Osteocyte (in vitro differentiated cells): Measurements from ENCODE around the gene RFC3. TPM values are rescaled to one million over a fixed set of nuclear protein-coding genes. Genes with fewer than 3 reads are reported as not detected.

ENCODE experiments used
- DNase-seq: peaks from one replicate; pipeline ENCODE4 v3.0.0; 2021; ENCODE audit warnings: mixed read lengths; ENCODE audit not compliant: unreplicated experiment; ENCODE audit errors: extremely low spot score
- H3K27ac Mint-ChIP-seq: one replicate; pipeline ENCODE4 v1.8.0; 2021; ENCODE audit warnings: mild to moderate bottlenecking, mixed read lengths; ENCODE audit not compliant: unreplicated experiment
- H3K27me3 Mint-ChIP-seq: one replicate; pipeline ENCODE4 v1.8.0; 2021; ENCODE audit warnings: mixed read lengths; ENCODE audit not compliant: unreplicated experiment
- H3K36me3 Mint-ChIP-seq: one replicate; pipeline ENCODE4 v1.8.0; 2021; ENCODE audit warnings: mixed read lengths; ENCODE audit not compliant: unreplicated experiment
- H3K4me1 Mint-ChIP-seq: one replicate; pipeline ENCODE4 v1.8.0; 2021; ENCODE audit warnings: mixed read lengths; ENCODE audit not compliant: unreplicated experiment
- H3K4me3 Mint-ChIP-seq: one replicate; pipeline ENCODE4 v1.8.0; 2021; ENCODE audit warnings: mild to moderate bottlenecking, moderate library complexity, mixed read lengths; ENCODE audit not compliant: unreplicated experiment
- H3K9me3 Mint-ChIP-seq: one replicate; pipeline ENCODE4 v1.8.0; 2021; ENCODE audit warnings: mixed read lengths; ENCODE audit not compliant: unreplicated experiment
- long read RNA-seq: library from polyadenylated mRNA; unstranded; transcript quantifications from one replicate; pipeline ENCODE4 v2.0.0, GENCODE V29; 2021
- total RNA-seq: library from RNA; stranded (reverse); gene quantifications from 2 replicates; pipeline ENCODE4 v1.2.1, GENCODE V29; 2021
- TF ChIP-seq, protein P1 (sequence below): fragments of 200-600 bp; sonication (generic); IDR thresholded peaks from 2 replicates; pipeline ENCODE4 v1.5.0; 2021; ENCODE audit warnings: antibody characterized with exemption, mild to moderate bottlenecking, moderate library complexity

RFC3 gene
- 6.8 and 7.1 TPM in 2 replicates for total RNA-seq
- long read RNA-seq, transcript RFC3-201 (9 exons, 2,402 nt) = major isoform, 74 of 86 reads
- long read RNA-seq, partial matches to known transcripts = 5 of 86 reads
- long read RNA-seq, other reads (novel, unspliced or antisense) = 6 of 86 reads

GRCh38 chr13:33817901-33818706, at the start of gene RFC3:
Gene RFC3, plus strand, starts transcription at chr13:33818149. Its CDS starts 30 bp downstream, at chr13:33818179.
- peaks cover 17% of the 10 kb centered on the region for H3K4me1 Mint-ChIP-seq

DNA sequence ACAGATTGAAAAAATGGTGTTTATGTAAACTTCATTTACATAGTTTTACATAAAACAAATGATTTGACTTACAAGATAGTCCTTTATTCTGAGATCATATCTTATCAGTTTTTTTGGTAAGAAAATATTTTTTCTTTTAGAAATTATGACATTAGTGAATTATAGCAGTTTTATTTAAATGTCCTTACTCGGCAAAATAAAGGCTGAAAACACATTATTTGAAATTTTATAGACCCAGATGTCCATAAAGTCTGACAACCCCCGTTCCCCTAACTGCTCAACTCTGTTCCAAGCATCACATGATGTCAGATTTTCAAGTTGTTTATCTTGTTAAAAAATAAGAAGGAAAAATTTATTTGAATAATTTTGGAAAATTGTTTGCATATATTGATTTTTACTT, 46.7 kb upstream of the RFC3 start:
- Mint-ChIP-seq H3K27ac (no peak overlapping the region), H3K9me3 (peaks cover 7% of the 10 kb centered on the region), H3K36me3 (no peaks in the 10 kb centered on the region), H3K4me1 (peaks cover 11% of the 10 kb centered on the region), H3K27me3 (peaks cover 13% of the 10 kb centered on the region), H3K4me3 (no peak overlapping the region)
- DNase-seq = no peak
- TF ChIP-seq, protein P1, sequence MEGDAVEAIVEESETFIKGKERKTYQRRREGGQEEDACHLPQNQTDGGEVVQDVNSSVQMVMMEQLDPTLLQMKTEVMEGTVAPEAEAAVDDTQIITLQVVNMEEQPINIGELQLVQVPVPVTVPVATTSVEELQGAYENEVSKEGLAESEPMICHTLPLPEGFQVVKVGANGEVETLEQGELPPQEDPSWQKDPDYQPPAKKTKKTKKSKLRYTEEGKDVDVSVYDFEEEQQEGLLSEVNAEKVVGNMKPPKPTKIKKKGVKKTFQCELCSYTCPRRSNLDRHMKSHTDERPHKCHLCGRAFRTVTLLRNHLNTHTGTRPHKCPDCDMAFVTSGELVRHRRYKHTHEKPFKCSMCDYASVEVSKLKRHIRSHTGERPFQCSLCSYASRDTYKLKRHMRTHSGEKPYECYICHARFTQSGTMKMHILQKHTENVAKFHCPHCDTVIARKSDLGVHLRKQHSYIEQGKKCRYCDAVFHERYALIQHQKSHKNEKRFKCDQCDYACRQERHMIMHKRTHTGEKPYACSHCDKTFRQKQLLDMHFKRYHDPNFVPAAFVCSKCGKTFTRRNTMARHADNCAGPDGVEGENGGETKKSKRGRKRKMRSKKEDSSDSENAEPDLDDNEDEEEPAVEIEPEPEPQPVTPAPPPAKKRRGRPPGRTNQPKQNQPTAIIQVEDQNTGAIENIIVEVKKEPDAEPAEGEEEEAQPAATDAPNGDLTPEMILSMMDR = no peak

More at GRCh38 chr13:33817901-33818706, at the start of gene RFC3:
- peak within 1 kb of the TSS; percentile 96 for H3K27ac Mint-ChIP-seq
- DNase-seq = peak; percentile 97
- no peaks in the 10 kb centered on the region for H3K9me3 Mint-ChIP-seq
- no peaks in the 10 kb centered on the region for H3K27me3 Mint-ChIP-seq
- no peaks in the 10 kb centered on the region for H3K36me3 Mint-ChIP-seq
- H3K4me3 Mint-ChIP-seq = peak within 1 kb of the TSS; percentile 90
- TF ChIP-seq, protein P1 = no peak

DNA sequence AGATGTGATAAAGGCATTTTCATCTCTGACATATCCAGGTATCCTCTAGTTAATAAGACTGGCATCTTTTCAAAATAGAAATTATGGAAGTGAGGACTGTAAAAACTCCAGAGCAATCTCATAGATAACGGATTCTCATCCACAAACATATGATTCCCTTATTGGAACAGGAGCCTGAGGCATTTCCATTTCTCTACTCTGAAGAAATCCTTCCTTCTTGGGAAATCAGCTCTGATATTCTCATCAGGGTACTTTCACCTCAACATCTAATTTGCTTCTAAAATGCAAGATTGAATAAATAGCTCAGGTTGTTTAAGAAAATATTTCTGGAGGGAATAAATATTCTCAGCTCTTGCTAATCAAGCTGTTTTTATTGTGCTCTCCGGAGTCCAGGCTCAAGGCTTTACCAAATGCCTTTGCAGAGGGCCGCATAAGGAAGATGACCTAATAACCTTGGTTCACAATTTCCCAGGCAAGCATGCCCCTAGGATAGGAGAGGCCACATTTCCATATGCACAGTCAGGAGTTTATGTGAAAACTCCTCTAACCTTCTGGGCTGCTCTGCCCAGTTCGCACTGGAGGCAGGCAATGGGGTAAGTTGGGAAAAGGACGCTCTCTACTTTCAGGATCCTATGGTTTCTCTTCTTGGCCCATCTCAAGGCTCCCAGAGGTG, 44.0 kb upstream of the RFC3 start:
- Mint-ChIP-seq H3K4me3 (no peak overlapping the region), H3K27ac (no peak overlapping the region), H3K27me3 (peaks cover 10% of the 10 kb centered on the region), H3K9me3 (no peaks in the 10 kb centered on the region), H3K4me1 (peaks cover 11% of the 10 kb centered on the region), H3K36me3 (no peaks in the 10 kb centered on the region)
- no peak for DNase-seq
- TF ChIP-seq, protein P1 = no peak

- Mint-ChIP-seq H3K4me3 (no peak overlapping the region), H3K9me3 (peaks cover 2% of the 10 kb centered on the region), H3K27ac (no peak overlapping the region), H3K36me3 (no peaks in the 10 kb centered on the region), H3K27me3 (peaks cover 18% of the 10 kb centered on the region), H3K4me1 (peaks cover 11% of the 10 kb centered on the region)
- no peak for DNase-seq
- TF ChIP-seq, protein P1 = no peak
These were observed 42.4 kb upstream of the RFC3 start for GRCh38 chr13:33775339-33776108.
